Sigmoid colon (tissue), 4 donors: Measurements from ENCODE around the gene ZNF451.

Experiments used
- CTCF ChIP-seq, 4 experiments: fragments of 450-650 bp in 3 of 4; fragments of 200-600 bp in 1 of 4; IDR thresholded peaks; one replicate each; pipeline ENCODE4 v1.5.1; 2016 to 2019; ENCODE audit warnings: antibody characterized with exemption in 4 of 4, mild to moderate bottlenecking in 3 of 4, moderate library complexity in 2 of 4
- EP300 ChIP-seq, 4 donors: sonication (generic); formaldehyde crosslinking; IDR thresholded peaks; one replicate each; pipeline ENCODE4 v1.6.1; 2017; ENCODE audit warnings: antibody characterized with exemption in 4 of 4
- POLR2A ChIP-seq, 2 donors: fragments of 450-650 bp; IDR thresholded peaks; one replicate each; pipeline ENCODE4 v1.6.1; 2016; ENCODE audit warnings: antibody characterized with exemption in 2 of 2, mild to moderate bottlenecking in 2 of 2, moderate library complexity in 2 of 2
- POLR2AphosphoS5 ChIP-seq, 4 donors: sonication (generic); formaldehyde crosslinking; IDR thresholded peaks; one replicate each; pipeline ENCODE4 v1.6.1; 2017; ENCODE audit warnings: antibody characterized with exemption in 4 of 4

DNA sequence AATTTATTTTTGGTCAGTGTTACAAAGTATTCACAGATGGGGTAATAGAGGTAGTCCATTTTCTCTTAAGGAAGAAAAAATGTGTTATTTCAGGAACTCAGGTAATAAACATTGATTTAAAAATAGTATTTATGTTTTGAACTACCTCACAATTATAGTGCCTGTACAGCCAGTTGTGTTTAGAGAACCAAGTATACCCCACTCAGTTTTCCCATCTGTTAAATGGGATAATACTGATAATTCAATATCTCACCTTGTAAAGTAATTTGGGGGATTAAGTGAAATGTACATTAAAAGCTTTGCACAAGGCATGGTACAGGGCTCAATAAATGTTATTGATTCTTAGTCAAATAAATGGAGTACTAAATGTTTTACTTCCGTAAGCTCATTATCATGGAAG lies 4.7 kb downstream of the ZNF451 start:
- TF ChIP-seq CTCF (IDR thresholded peaks at IDR 0.05) (no peak), POLR2A (IDR thresholded peaks at IDR 0.05) (no peak), EP300 (IDR thresholded peaks at IDR 0.05) (no peak), POLR2AphosphoS5 (IDR thresholded peaks at IDR 0.05) (no peak)
